ENCODE results near the gene GALM. TPM values are rescaled to one million over a fixed set of nuclear protein-coding genes. Genes with fewer than 3 reads are reported as not detected.

GALM gene
- total RNA-seq, 1 experiment from 2014 or later: 9.1 TPM

- H3K4me1 Mint-ChIP-seq (ENCODE audit: low read depth, unreplicated experiment): peaks cover 11% of the 10 kb centered on the region
- no peak overlapping the region for H3K27ac Mint-ChIP-seq (ENCODE audit: unreplicated experiment)
- no TSS peak for BruUV-seq (replicated peaks)
- CTCF ChIA-PET: no interaction called here
- no peaks in the 10 kb centered on the region for H3K9me3 Mint-ChIP-seq (ENCODE audit: low read depth, unreplicated experiment)
- TF ChIP-seq, protein P1, sequence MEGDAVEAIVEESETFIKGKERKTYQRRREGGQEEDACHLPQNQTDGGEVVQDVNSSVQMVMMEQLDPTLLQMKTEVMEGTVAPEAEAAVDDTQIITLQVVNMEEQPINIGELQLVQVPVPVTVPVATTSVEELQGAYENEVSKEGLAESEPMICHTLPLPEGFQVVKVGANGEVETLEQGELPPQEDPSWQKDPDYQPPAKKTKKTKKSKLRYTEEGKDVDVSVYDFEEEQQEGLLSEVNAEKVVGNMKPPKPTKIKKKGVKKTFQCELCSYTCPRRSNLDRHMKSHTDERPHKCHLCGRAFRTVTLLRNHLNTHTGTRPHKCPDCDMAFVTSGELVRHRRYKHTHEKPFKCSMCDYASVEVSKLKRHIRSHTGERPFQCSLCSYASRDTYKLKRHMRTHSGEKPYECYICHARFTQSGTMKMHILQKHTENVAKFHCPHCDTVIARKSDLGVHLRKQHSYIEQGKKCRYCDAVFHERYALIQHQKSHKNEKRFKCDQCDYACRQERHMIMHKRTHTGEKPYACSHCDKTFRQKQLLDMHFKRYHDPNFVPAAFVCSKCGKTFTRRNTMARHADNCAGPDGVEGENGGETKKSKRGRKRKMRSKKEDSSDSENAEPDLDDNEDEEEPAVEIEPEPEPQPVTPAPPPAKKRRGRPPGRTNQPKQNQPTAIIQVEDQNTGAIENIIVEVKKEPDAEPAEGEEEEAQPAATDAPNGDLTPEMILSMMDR (IDR thresholded peaks at IDR 0.05; ENCODE audit: unreplicated experiment): no peak
- no peak for DNase-seq
- no peak overlapping the region for H3K4me3 Mint-ChIP-seq (ENCODE audit: low read depth, unreplicated experiment)
- intact Hi-C loops (cut with micrococcal nuclease; ENCODE audit: unreplicated experiment): no loop called here
- peaks cover 10% of the 10 kb centered on the region for H3K36me3 Mint-ChIP-seq (ENCODE audit: insufficient read depth, unreplicated experiment)
- H3K27me3 Mint-ChIP-seq (ENCODE audit: unreplicated experiment): no peaks in the 10 kb centered on the region
Measured at GRCh38 chr2:38668779-38669479, 3.0 kb downstream of the GALM start.

- CTCF ChIA-PET: interaction anchor here (0.7 kb wide), 1 partner anchor 64 kb away, joined by 4 read pairs; no protein-coding TSS in a partner anchor
- Mint-ChIP-seq H3K9me3 (ENCODE audit: low read depth, unreplicated experiment) (no peaks in the 10 kb centered on the region), H3K36me3 (ENCODE audit: insufficient read depth, unreplicated experiment) (no peaks in the 10 kb centered on the region), H3K4me1 (ENCODE audit: low read depth, unreplicated experiment) (peaks cover 11% of the 10 kb centered on the region), H3K4me3 (ENCODE audit: low read depth, unreplicated experiment) (no peak overlapping the region), H3K27me3 (ENCODE audit: unreplicated experiment) (no peaks in the 10 kb centered on the region), H3K27ac (ENCODE audit: unreplicated experiment) (no peak overlapping the region)
- TF ChIP-seq, protein P1 (IDR thresholded peaks at IDR 0.05; ENCODE audit: unreplicated experiment): no peak
- BruUV-seq (replicated peaks): no TSS peak
- no peak for DNase-seq
- intact Hi-C loops (cut with micrococcal nuclease; ENCODE audit: unreplicated experiment): no loop called here
Measured at GRCh38 chr2:38671303-38671702, 5.4 kb downstream of the GALM start.

DNA sequence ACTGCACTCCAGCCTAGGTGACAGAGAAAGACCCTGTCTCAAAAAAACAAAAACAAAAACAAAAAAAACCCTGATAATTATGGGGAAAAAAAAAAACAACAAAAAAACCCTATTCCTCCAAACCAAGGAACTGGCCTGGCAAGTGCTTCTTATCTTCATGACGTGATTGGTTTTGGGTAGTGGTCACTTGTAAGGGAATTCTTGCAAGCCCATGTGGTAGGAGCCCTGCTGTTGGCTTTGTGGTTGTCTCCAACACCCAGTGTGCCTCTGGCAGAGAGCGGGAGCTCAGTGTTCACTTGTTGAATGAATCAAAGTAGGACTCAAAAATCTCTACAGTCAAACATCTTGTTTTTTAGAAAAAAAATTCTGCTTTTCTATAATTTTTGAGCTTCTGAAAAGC, 6.0 kb downstream of the GALM start:
- Mint-ChIP-seq H3K4me3 (ENCODE audit: low read depth, unreplicated experiment) (no peak overlapping the region), H3K9me3 (ENCODE audit: low read depth, unreplicated experiment) (no peaks in the 10 kb centered on the region), H3K4me1 (ENCODE audit: low read depth, unreplicated experiment) (peaks cover 4% of the 10 kb centered on the region), H3K36me3 (ENCODE audit: insufficient read depth, unreplicated experiment) (peaks cover under 1% of the 10 kb centered on the region), H3K27me3 (ENCODE audit: unreplicated experiment) (no peaks in the 10 kb centered on the region), H3K27ac (ENCODE audit: unreplicated experiment) (no peak overlapping the region)
- TF ChIP-seq, protein P1 (IDR thresholded peaks at IDR 0.05; ENCODE audit: unreplicated experiment): no peak
- no TSS peak for BruUV-seq (replicated peaks)
- intact Hi-C loops (cut with micrococcal nuclease; ENCODE audit: unreplicated experiment): no loop called here
- CTCF ChIA-PET: interaction anchor here (0.7 kb wide), 1 partner anchor 65 kb away, joined by 4 read pairs; no protein-coding TSS in a partner anchor
- DNase-seq: no peak

DNA sequence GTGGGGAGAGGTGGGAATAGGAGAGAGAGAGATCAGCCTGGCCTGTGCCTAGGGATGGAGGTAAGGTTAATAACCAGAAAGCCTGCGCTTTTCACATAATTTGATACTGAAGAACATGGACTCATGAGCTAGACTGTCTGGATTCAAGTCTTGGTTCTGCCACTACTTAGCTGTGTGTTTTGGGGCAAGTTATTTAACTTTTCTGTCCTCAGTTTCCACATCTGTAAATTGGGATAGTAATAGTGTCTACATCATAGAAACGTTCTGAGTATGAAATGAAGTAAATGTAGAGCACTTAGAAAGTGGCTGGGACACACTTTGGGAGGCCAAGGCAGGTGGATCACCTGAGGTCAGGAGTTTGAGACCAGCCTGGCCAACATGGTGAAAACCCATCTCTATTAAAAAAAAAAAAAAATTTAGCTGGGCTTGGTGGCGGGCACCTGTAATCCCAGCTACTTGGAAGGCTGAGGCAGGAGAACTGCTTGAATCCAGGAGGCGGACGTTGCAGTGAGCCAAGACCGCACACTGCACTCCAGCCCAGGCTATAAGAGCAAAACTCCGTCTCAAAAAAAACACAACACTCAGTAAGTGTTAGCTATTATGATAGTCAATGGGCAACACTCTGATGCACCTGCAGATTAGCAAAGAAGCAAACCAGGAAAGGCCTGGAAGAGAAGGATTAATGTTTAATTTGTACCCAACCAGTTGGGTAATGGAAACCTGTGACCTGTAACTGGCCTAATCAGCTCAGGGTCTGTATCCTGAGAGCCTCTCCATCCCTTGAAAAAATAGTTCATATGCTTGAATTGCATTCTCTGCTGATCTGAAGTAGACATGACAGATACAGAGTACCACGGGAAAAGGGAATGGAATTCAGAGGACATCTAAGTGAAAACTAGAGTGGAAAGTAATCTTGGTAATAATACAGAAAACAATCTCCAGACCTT, 6.8 kb downstream of the GALM start:
- Mint-ChIP-seq H3K27ac (ENCODE audit: unreplicated experiment) (no peak overlapping the region), H3K4me1 (ENCODE audit: low read depth, unreplicated experiment) (no peaks in the 10 kb centered on the region), H3K4me3 (ENCODE audit: low read depth, unreplicated experiment) (no peak overlapping the region), H3K36me3 (ENCODE audit: insufficient read depth, unreplicated experiment) (peaks cover 4% of the 10 kb centered on the region), H3K27me3 (ENCODE audit: unreplicated experiment) (no peaks in the 10 kb centered on the region), H3K9me3 (ENCODE audit: low read depth, unreplicated experiment) (no peaks in the 10 kb centered on the region)
- BruUV-seq (replicated peaks): no TSS peak
- TF ChIP-seq, protein P1 (IDR thresholded peaks at IDR 0.05; ENCODE audit: unreplicated experiment): no peak
- intact Hi-C loops (cut with micrococcal nuclease; ENCODE audit: unreplicated experiment): no loop called here
- CTCF ChIA-PET: no interaction called here
- DNase-seq: no peak

All from Calu3 (cell line).